HG02588 (cell line): ENCODE results near the gene ZNF789.
"Not testable (repeated sequence)": the region's sequence is repeated elsewhere in the genome, so short reads cannot be mapped to it uniquely, and the experiment has no call there.

ENCODE experiments used
- ATAC-seq: cut with Tn5 transposase; IDR thresholded peaks from one replicate; pipeline ENCODE4 v1.9.1; 2021; ENCODE audit warnings: mild to moderate bottlenecking, moderate library complexity; ENCODE audit not compliant: unreplicated experiment

ZNF789 gene

DNA sequence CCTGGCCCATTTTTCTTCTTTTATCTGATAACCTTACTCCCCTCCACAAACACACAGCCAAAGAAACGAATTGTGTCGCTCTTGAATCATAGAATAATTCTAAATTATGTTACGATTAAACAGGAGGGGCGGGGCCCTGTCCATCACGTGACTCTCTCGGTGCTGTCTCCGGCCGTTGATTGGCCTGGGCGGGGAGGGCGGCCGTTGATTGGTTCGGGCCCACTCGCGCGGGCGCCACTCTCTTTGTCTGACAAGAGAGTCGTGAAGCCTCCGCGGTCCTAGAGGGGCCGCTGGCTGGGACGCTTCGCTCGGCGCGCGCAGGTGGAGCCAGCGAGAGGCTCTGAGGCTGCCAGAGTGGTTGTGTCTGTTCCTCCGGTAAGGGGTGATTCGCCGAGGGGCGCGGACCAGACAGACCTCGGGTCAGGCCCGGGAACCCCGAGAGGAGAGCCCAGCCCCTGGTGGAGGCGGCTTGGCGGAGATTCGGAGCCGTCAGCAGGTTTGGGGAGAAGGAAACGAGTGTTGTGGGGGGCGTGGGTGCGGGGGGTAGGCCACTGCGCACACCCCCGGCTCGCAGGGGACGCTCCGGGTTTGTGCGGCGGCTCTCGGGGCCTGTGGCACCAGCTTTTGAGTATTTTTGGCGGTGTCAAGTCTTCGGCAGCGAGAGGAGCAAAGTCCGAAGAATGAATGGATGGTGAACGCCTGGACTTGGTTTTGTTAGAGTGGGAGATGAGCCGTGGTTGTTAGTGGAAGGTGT lies at the start of gene ZNF789:
ZNF789 (plus strand) TSS at position 330 of the 754 bp plus-strand sequence. CDS start 3,567 bp downstream, outside the sequence.
- peak; percentile 95 for ATAC-seq

DNA sequence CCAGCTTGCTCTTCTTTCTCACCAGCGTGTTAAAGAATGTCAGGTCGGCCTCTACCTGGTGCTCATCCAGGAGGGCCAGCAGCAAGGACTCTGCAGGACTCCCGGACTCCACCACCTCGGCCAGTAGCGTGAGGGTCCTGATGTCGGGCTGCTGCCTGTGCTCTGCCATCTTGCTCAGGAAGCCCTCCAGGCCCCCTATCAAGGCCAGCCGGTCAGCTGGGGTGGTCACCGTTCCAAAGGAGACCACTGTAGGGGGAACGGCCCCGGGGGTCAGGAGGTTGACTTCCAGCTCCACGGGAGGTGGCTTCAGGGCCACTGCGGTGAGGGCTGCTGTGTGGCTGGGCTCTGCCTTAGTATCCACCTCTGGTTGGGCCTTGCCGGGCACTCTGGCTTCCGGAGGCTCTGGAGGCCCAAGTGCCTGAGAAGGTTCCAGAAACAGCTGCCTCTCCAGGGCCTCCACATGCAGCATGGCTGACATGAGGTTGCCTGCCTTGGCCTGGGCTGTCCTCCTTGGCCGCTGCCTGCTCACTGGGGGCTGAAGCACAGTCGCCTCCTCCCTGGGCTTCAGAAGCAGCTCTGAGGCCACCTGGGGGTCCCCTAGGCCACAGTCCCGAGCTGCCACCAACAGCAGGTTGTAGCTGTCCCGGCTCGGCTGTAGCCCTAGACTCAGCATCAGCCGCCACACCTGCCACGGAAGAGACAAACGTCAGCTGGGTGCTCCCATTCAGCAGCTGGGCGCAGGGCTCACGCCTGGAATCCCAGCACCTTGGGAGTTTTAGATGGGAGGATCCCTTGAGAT lies 47.6 kb upstream of the ZNF789 start:
- no peak for ATAC-seq

DNA sequence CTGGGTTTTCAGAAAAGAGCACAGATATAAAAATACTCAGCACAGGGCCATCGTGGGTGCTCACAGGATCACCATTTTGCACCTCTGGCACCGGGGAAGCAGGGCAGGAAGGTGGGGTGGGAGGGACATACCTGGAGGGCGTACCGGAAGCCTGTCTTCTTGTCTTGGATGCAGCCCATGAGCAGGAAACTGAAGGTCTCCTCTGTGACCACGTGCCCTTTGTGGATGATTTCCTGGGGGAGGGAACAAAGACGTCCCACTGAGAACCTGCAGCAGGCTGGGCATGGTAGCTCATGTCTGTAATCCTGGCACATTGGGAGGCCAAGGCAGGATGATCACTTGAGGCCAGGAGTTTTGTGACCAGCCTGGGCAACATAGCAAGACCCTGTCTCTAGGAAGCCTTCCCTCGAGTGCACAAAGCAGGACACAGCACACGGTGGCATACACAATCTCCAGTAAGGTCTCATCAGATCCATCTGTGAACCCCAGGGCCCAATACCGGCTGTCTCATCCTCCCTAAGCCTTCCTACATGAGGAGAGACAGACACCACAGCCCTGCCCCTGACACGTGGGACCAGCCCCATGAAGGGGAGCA lies 43.6 kb upstream of the ZNF789 start:
- no peak for ATAC-seq

DNA sequence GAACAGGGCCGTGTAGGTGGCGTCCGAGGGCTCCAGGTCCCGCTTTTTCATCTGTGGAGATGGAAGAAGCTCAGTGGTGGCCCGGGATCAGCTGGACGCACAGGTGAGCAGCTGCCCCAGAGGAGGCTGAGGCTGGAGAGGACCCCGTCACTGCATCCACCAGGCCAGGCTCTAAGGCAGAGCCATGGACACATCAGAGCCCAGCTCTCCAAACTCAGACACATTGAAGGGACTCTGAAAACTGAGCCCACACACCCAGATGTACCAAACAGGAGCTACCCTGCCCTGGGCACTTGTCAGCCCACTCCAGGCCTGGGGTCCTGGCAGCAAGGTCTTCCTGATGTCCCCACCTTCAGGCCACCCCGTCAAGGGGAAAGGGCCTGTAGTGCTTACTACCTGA lies 42.9 kb upstream of the ZNF789 start:
- no peak for ATAC-seq

DNA sequence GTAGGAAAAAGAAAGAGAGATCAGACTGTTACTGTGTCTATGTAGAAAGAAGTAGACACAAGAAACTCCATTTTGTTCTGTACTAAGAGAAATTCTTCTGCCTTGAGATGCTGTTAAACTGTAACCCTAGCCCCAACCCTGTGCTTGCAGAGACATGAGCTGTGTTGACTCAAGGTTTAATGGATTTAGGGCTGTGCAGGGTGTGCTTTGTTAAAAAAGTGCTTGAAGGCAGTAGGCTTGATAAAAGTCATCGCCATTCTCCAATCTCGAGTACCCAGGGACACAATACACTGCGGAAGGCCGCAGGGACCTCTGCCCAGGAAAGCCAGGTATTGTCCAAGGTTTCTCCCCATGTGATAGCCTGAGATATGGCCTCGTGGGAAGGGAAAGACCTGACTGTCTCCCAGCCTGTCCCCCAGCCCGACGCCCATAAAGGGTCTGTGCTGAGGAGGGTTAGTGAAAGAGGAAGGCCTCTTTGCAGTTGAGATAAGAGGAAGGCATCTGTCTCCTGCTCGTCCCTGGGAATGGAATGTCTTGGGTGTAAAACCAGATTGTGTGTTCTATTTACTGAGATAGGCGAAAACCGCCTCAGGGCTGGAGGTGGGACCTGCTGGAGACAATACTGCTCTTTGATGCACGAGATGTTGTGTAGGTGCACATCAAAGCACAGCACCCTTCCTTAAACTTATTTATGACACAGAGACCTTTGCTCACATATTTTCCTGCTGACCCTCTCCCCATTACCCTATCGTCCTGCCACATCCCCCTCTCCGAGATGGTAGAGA lies 40.7 kb upstream of the ZNF789 start:
- ATAC-seq, result not testable (repeated sequence)

DNA sequence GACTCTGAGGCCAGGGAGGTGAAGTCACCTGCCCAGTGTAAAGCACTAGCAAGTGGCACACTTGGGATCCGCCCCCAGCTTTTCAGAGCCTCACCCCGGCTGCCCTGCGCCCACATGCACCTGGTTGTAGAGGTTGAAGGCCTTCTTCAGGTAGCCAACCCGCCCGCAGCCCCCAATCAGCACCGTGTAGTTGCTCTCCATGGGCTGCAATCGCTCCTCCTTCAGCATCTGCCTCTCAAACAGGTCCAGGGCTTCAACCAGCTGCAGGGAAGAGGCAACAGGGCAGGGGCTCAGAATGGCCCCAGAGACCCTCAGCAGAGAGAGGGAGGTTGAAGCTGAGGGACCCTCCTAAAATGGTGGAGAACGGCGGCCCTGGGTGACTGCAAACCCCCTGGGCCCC lies 39.5 kb upstream of the ZNF789 start:
- ATAC-seq, result no peak

DNA sequence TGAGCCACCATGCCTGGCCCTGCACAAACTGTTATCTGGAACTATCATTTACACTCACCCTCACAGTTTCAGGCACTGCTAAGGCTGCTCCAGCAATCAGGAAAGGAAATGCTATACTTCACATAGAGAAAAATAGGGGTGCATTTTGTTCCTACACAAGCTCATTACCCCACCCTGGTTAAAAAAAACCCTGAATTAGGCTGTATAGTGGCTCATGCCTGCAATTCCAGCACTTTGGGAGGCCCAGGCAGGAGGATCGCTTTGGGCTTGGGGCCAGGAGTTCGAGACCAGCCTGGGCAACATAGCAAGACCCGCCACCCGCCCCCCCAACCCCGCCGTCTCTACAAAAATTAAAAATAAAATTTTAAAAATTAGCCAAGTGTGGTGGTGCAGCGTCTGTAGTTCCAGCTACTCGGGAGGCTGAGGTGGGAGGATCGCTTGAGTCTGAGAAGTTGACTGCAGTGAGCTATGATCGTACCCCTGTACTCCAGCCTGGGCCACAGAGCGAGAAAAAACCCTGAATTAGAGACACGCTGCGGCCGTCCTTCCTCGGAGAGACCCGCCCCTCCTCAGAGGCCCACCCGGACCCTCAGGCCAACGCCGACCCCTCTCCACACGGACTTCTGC lies 34.6 kb upstream of the ZNF789 start:
- no peak for ATAC-seq

DNA sequence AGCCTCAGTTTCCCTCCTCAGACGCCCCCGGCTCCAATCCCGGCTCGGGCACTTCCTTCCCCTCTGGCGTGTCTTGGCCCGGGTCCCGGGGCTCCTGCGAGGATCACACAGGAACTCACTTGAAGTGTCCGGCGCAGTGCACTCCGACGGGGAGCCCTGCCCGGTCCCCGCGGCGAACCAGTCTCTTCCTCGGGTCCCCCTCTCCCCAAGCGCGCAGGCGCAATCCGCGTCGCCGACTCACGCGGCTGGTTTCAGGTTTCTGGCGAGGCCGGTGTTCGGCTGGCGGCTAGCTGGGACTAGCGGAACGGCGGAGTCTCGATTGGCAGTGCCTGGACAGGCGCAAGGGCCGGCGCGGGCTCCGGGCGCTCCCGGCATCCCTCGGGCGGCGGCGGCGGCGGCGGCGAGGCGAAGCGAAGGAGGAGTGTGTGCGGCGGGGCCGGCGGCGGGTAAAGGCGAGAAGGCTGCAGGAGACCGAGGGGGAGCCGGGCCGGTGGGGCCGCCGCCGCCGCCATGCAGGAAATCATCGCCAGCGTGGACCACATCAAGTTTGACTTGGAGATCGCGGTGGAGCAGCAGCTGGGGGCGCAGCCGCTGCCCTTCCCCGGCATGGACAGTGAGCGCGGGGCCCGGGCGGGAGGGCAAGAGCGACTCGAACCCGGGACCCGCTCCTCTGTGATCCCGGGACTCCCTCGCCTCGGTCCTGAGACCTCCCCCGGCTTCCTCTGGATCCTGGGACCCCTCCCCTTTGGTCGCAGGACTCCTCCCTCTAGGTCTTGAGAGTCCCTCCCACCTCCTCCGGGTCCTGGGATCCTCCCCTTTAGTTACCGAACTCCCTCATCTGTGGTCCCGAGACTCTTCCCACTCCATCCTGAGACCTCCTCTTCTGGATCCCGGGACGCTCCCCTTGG lies 33.9 kb upstream of the ZNF789 start, which contains the start of the genes CPSF4 and PTCD1:
CPSF4 (plus strand) TSS at position 371 of the 908 bp plus-strand sequence; CDS start at position 511, 140 bp downstream.
PTCD1 (minus strand) TSS at position 226 of the 908 bp plus-strand sequence. CDS start 3,556 bp downstream, outside the sequence.
- peak; percentile 93 for ATAC-seq

DNA sequence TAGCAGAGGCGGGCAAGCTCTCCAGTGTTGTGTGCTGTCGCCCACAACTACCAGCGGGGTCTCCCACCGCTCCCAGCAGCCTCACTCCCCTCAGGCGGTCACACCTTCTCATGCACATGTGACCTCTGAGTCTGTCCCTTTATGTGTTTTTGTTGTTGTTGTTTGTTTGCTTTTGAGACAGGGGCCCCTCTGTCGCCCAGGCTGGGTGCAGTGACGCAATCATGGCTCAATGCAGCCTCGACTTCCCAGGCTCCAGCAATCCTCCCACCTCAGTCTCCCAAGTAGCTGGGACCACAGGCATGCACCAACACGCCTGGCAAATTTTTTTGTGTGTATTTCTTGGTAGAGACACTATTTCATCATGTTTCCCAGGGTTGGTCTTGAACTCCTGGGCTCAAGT lies 32.5 kb upstream of the ZNF789 start:
- ATAC-seq, result no peak

DNA sequence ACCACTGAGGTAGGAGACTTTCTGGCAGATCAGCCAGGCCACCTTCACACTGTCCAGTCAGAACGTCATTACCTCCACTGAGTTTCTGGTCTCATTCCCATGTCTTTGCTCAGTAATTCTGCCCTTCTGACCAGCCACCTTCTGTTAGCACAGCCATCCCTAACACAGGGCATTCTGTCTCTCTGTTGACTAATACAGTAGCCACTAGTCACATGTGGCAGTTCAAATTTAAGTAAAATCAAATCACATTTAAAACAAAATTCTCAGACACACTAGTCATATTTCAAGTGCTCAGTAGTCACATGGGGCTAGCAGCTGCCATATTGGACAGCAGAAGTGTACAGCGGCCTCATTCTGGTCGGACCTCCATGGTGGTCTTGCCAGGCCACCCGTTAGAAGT lies 26.6 kb upstream of the ZNF789 start:
- no peak for ATAC-seq

DNA sequence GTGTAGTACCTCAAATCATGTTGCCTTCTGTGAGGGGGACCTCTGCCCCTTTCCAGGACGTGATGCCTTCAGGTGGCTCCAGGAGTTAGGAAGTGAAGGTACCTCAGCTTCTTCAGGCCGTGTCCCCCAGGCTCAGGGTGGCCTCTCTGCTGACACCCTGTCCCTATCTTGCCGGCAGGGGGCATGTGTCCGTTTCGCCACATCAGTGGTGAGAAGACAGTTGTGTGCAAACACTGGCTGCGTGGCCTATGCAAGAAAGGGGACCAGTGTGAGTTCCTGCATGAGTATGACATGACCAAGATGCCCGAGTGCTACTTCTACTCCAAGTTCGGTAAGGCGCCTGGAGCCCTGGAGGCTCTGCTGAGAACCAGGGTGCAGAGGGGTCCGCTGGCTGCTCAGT lies 24.7 kb upstream of the ZNF789 start:
- no peak for ATAC-seq

DNA sequence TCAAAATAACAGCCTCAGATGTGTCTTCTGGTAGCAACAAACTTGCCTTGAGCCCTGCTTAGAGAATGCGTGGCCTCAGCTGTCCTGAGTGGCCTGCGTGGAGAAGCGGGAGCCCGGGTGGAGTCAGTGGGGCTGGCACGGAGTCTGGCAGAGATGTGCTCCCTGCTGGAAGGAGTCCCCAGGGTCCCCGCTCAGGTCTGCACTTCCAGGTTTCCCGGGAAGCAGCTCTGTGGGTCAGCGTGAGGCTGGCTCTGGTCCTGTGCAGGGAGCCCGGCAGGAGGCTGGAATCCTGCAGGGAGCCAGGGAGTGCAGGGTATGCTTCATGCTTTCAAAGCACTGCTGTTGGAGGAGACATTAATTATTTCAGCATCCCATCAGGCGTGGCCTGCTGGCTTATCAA lies 23.8 kb upstream of the ZNF789 start:
- no peak for ATAC-seq

DNA sequence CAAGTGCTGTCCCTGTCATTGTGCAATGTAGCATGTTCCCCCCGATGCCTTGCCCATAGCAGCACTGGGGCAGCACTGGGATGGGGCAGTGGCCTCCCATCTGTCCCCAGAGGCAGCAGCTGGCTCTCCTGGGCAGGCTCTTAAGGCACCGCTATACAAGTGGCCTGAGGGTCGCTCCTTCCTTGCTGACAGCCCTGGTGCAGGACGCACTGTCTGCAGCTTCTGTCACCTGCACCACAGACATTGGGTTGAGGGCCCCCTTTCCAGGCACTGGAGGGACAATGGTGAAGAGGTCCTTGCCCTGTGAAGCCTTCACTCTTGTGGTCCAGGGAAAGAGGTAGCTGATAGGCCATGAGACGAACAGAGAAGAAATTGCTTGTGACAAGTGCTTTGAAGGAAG lies 23.4 kb upstream of the ZNF789 start:
- no peak for ATAC-seq

DNA sequence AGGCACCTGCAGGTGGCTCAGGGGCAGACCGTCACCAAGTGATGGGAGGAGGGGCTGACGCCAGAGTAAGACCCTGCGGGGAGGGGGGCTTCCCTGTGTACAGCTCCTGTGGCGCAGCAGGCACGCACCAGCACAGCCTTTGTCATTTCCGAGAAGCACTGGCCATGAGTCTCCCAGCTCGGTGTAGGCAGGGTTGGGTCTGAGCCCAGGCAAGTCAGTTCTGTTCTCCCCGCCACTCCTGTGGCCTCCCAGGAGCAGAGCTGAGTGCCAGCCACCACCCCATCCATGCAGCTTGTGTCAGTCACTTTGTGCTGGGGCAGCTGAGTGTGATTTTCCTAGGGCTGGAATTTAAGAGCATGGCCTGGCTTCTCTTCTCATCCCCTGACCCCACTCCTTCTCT lies 20.8 kb upstream of the ZNF789 start:
- no peak for ATAC-seq

DNA sequence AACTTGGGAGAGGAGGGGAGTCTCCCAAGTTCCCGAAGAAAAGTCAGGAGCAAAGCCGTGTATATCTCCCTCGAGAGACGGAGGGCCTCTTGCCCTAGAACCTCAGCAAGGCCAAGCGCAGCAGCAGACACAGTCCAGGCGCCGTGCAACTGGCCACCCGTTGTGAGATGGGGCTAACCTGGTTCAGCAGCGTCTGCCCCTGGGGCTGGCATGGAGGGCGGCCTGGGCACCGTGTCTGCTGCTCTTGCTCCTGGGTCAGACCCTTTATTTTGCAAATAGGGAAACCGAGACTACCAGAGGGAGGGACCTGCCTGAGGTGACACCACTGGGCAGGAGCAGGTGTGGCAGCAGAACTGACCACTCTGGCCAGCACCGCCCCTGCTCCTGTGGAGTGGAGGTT lies 20.1 kb upstream of the ZNF789 start:
- no peak for ATAC-seq

DNA sequence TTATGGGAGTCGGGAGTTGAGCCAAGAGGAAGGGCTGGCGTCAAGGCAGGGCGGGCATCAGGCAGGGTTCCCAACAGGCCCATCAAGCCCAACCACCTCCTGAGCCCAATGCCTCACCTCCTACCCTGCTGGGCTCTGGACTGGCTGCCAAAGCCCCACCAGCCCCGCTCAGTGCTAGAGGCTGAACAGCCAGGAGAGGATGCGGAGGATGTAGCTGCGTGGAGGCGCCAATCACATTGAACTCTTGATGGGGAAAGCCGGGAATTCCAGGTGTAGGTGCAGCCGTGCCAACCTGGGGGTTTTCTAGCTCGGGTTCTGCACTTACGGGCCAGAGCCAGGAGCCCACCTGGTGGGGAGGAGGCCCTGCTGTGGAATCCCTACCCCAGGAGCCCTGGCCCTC lies 19.6 kb upstream of the ZNF789 start:
- no peak for ATAC-seq

DNA sequence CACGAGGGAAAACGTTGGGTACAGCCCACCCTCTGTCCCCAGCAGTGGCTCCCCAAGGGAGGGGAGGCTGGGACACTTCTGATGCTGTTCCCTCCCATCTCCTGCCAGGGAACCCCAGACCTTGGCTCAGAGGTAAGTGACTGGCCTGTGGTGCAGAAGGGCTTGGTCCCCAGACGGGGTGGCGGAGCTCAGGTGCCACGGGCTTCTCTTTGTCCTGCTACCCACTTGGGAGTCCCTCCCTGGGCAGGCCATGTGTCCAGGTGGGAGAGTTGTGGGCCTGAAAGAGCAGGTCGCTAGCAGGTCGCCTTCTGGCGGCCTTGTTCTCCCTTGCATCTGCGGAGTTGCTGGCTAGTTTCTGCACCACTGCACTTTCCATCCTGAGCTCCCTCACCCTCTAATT lies 16.8 kb upstream of the ZNF789 start:
- ATAC-seq, result no peak

DNA sequence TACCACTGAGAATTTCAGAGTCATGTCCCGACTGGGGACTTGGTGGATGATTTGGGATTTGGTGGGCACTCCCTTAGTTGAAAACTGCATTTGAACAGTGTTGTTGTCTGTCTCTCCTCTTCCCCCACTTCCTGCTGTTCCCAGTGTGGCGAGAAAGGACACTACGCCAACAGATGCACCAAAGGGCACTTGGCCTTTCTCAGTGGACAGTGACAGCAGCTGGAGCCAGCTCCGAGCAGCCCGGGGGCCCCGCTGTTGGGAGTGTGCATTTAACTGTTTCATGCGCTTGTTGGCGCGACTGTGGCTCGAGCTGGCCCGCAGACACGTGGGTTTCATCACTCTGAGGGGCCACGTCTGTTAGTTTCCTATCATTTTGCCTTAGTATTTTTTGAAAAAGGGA lies 16.4 kb upstream of the ZNF789 start:
- no peak for ATAC-seq

DNA sequence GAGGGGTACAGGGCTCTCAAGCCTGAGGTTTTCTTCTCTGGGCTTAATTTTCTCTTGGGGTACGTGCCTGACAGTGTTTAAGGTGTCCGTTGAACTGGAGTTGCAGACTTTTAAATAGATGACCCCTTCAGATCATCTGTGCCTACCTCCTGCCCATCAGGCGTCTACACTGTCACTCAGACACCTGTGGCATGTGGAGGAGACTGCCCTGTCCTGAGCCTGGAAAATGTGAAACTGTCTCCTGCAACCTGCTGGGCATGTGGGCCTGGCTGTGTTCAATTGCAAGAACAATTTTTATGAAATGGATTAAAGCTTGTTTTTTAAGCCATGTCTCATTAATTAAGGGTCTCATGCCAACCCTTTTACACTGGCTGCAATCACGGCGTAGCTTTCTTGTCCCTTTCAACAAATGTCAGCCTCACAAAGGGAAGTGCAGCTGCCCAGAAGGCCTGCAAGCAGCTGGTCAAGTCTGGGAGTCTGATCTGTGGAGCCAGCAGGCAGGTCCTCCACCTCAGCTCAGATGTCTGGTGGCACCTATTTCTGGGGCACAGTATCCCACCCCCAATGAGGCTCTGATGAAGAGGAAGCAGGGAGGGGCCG lies 15.5 kb upstream of the ZNF789 start:
- no peak for ATAC-seq
